ENCODE data around the gene RPS24. TPM values are rescaled to one million over a fixed set of nuclear protein-coding genes. Genes with fewer than 3 reads are reported as not detected.

RPS24 gene
- total and polyA plus RNA-seq, 4 donors = 314 to 1,104 (median 812) TPM

DNA sequence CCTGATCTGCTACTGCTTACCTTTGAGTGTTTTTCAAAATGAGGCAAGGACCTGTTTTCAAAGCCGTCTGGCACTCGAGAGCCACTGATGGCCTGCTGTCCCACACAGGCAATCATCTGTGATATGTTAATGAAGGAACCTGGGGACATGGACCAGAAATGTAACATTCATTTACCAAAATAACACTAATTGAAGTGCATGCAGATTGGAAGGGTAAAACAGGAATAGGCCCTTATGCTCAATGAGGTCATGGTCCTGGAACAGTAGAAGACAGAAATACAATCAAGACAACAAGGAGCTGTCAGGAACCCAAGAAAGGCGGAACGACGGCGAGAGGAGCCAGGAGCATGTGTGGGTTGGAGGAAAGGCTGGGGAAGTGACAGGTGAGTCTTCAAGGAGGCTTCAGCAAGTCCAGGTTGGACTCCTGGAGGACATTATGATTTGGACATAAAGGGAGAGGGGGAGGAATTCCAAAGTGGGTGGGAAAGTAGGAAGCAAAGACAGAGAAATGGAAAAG lies 32.6 kb upstream of the RPS24 start:
- 96% methylated on average over 6 of the region's 6 CpGs for WGBS
- no peaks in the 10 kb centered on the region for H3K9me3 ChIP-seq (ENCODE audit: control insufficient read depth in 4 of 4, low read length in 3 of 4)
- TF ChIP-seq, protein P1, sequence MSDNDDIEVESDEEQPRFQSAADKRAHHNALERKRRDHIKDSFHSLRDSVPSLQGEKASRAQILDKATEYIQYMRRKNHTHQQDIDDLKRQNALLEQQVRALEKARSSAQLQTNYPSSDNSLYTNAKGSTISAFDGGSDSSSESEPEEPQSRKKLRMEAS (IDR thresholded peaks at IDR 0.05) = no peak
- no peak for TF ChIP-seq YY1 (IDR thresholded peaks at IDR 0.05)
- TF ChIP-seq, protein P2, sequence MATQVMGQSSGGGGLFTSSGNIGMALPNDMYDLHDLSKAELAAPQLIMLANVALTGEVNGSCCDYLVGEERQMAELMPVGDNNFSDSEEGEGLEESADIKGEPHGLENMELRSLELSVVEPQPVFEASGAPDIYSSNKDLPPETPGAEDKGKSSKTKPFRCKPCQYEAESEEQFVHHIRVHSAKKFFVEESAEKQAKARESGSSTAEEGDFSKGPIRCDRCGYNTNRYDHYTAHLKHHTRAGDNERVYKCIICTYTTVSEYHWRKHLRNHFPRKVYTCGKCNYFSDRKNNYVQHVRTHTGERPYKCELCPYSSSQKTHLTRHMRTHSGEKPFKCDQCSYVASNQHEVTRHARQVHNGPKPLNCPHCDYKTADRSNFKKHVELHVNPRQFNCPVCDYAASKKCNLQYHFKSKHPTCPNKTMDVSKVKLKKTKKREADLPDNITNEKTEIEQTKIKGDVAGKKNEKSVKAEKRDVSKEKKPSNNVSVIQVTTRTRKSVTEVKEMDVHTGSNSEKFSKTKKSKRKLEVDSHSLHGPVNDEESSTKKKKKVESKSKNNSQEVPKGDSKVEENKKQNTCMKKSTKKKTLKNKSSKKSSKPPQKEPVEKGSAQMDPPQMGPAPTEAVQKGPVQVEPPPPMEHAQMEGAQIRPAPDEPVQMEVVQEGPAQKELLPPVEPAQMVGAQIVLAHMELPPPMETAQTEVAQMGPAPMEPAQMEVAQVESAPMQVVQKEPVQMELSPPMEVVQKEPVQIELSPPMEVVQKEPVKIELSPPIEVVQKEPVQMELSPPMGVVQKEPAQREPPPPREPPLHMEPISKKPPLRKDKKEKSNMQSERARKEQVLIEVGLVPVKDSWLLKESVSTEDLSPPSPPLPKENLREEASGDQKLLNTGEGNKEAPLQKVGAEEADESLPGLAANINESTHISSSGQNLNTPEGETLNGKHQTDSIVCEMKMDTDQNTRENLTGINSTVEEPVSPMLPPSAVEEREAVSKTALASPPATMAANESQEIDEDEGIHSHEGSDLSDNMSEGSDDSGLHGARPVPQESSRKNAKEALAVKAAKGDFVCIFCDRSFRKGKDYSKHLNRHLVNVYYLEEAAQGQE (IDR thresholded peaks at IDR 0.05) = no peak
- no peak for TF ChIP-seq HNF4G (IDR thresholded peaks at IDR 0.05)
- no peak for TF ChIP-seq RXRA (IDR thresholded peaks at IDR 0.05)
- TF ChIP-seq TAF1 (conservative IDR thresholded peaks at IDR 0.05) = no peak
- no peak for TF ChIP-seq SP1 (IDR thresholded peaks at IDR 0.05)
- TF ChIP-seq FOXA1 (IDR thresholded peaks at IDR 0.05) = no peak
- TF ChIP-seq, protein P3, sequence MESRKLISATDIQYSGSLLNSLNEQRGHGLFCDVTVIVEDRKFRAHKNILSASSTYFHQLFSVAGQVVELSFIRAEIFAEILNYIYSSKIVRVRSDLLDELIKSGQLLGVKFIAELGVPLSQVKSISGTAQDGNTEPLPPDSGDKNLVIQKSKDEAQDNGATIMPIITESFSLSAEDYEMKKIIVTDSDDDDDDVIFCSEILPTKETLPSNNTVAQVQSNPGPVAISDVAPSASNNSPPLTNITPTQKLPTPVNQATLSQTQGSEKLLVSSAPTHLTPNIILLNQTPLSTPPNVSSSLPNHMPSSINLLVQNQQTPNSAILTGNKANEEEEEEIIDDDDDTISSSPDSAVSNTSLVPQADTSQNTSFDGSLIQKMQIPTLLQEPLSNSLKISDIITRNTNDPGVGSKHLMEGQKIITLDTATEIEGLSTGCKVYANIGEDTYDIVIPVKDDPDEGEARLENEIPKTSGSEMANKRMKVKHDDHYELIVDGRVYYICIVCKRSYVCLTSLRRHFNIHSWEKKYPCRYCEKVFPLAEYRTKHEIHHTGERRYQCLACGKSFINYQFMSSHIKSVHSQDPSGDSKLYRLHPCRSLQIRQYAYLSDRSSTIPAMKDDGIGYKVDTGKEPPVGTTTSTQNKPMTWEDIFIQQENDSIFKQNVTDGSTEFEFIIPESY (IDR thresholded peaks at IDR 0.05) = no peak
- TF ChIP-seq NR2F2 (IDR thresholded peaks at IDR 0.05) = no peak
- no peak for TF ChIP-seq GABPA (IDR thresholded peaks at IDR 0.05 in 1 of 2, conservative IDR thresholded peaks at IDR 0.05 in 1 of 2)
- TF ChIP-seq JUND (IDR thresholded peaks at IDR 0.05) = no peak
- TF ChIP-seq, protein P4, sequence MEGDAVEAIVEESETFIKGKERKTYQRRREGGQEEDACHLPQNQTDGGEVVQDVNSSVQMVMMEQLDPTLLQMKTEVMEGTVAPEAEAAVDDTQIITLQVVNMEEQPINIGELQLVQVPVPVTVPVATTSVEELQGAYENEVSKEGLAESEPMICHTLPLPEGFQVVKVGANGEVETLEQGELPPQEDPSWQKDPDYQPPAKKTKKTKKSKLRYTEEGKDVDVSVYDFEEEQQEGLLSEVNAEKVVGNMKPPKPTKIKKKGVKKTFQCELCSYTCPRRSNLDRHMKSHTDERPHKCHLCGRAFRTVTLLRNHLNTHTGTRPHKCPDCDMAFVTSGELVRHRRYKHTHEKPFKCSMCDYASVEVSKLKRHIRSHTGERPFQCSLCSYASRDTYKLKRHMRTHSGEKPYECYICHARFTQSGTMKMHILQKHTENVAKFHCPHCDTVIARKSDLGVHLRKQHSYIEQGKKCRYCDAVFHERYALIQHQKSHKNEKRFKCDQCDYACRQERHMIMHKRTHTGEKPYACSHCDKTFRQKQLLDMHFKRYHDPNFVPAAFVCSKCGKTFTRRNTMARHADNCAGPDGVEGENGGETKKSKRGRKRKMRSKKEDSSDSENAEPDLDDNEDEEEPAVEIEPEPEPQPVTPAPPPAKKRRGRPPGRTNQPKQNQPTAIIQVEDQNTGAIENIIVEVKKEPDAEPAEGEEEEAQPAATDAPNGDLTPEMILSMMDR (IDR thresholded peaks at IDR 0.05; ENCODE audit: low read depth, low read length, missing input control) = no peak
- no peak for TF ChIP-seq HNF4A (conservative IDR thresholded peaks at IDR 0.05)
- TF ChIP-seq, protein P5, sequence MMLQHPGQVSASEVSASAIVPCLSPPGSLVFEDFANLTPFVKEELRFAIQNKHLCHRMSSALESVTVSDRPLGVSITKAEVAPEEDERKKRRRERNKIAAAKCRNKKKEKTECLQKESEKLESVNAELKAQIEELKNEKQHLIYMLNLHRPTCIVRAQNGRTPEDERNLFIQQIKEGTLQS (IDR thresholded peaks at IDR 0.05) = no peak
- no peak for TF ChIP-seq FOXA2 (IDR thresholded peaks at IDR 0.05)
- no peak for TF ChIP-seq EGR1 (IDR thresholded peaks at IDR 0.05; ENCODE audit: low read depth in 2 of 2)
- TF ChIP-seq RAD21 (IDR thresholded peaks at IDR 0.05) = no peak
- no peak overlapping the region for H3K4me3 ChIP-seq (ENCODE audit: low read depth in 1 of 3, low read length in 3 of 3)
- H3K27me3 ChIP-seq (ENCODE audit: control insufficient read depth in 4 of 4, insufficient read depth in 4 of 4, low read length in 3 of 4) = no peaks in the 10 kb centered on the region
- no peak overlapping the region for H3K9ac ChIP-seq (ENCODE audit: low read depth in 1 of 2, low read length in 2 of 2)
- no peak for DNase-seq (ENCODE audit: low spot score)
- no peaks in the 10 kb centered on the region for H3K4me1 ChIP-seq (ENCODE audit: control insufficient read depth in 4 of 4, insufficient read depth in 4 of 4, low read length in 3 of 4)
- peaks cover 20 to 59% (median 53%) of the 10 kb centered on the region in 4 donors for H3K36me3 ChIP-seq (ENCODE audit: control insufficient read depth in 4 of 4, insufficient read depth in 3 of 4, low read depth in 1 of 4, low read length in 3 of 4)
- no peak overlapping the region for H3K27ac ChIP-seq (ENCODE audit: low read depth in 1 of 2, low read length in 2 of 2)
